Measurements from ENCODE around the gene MSLN.

Gene MSLN

DNA sequence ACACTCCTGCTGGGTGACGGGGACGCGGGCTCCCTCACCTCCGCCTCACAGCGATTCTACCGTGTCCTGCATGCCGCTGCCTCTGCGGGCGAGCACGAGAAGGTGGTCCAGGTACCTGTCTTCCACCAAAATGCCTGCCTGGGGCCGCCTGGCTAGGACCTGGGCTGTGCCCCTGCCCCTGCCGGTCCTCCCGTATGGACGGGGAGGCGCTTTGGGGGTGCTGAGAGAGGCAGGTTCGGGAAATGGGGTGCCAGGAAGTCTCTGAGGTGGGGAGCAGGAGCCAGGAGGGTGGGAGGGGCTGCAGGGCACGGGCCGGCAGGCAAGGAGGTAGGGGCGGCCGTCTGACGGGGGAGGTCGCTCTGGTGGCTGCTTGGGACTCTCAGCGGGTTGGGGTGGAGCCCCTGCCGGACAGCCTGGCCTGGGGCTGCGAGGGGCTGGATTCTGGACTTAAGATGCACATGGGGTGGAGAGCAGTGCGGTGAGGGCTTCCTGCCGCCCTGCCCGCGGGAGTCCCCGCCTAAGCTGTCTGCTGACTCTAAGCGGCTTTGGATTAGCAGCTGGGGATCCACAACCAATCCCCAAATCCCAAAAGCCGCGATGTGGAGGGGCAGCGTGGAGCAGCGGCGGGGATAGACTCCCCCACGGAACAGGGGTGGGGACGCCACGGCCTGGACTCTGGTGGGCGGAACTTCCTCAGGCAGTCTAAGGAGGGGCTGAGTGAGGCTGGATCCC, 33.7 kb downstream of the MSLN start:
- no peak overlapping the region for H3K9ac ChIP-seq (ENCODE audit: low read length)
- no peaks in the 10 kb centered on the region; the same call in 1 of the 2 replicates for H3K27me3 ChIP-seq (ENCODE audit: insufficient read depth, low read length)
- no peaks in the 10 kb centered on the region for H3K9me2 ChIP-seq (ENCODE audit: low read depth, low read length)
- no peaks in the 10 kb centered on the region for H4K20me1 ChIP-seq (ENCODE audit: insufficient read depth, low read length)
- H3K4me3 ChIP-seq (ENCODE audit: low read depth, low read length, poor library complexity, severe bottlenecking), result no peak overlapping the region
- peaks cover 8% of the 10 kb centered on the region for H3K4me1 ChIP-seq (ENCODE audit: insufficient read depth, low read length, severe bottlenecking)
- H2AFZ ChIP-seq (ENCODE audit: low read length), result no peak overlapping the region
- no peaks in the 10 kb centered on the region for H3K79me2 ChIP-seq (ENCODE audit: insufficient read depth, low read length)
- H3K4me2 ChIP-seq (ENCODE audit: low read length), result no peak overlapping the region
- H3K36me3 ChIP-seq (ENCODE audit: insufficient read depth, low read length), result peaks cover 51% of the 10 kb centered on the region
- H3K27ac ChIP-seq (ENCODE audit: low read depth, low read length, poor library complexity, severe bottlenecking), result no peak overlapping the region
- TF ChIP-seq CTCF (IDR thresholded peaks at IDR 0.05; ENCODE audit: low read length), result no peak
- TF ChIP-seq EZH2 (IDR thresholded peaks at IDR 0.05; ENCODE audit: borderline replicate concordance, low read length), result no peak
- H3K9me3 ChIP-seq (ENCODE audit: low read length), result no peaks in the 10 kb centered on the region
- H3F3A ChIP-seq (ENCODE audit: insufficient read depth, low read length), result no peaks in the 10 kb centered on the region

DNA sequence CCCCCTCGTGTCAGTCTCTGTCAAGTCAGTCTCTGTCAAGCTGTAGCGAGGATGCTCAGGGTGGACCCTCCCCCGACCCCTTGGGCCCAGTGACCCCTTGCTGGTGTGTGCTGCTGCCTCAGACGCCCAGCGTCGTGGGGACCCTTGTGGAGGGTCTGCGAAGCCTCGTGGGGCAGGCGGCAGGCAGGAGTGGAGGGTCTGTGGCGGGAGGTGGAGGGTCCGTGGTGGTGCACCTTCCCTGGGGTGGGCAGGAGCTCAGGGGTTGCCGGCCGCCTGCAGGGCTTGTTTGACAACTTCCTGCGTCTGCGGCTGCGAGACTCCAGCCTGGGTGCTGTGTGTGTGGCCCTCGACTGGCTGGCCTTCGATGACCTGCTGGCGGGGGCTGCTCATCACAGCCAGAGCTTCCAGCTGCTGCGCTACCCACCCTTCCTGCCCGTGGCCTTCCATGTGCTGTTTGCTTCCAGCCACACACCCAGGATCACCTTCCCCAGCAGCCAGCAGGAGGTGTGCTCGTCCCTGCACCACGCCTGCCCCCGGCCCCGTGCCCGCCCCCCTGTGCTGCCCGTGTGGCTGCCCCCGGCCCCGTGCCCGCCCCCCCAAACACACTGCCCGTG, 34.4 kb downstream of the MSLN start:
- Histone ChIP-seq H3K36me3 (ENCODE audit: insufficient read depth, low read length) (peaks cover 51% of the 10 kb centered on the region), H3K27me3 (ENCODE audit: insufficient read depth, low read length) (no peaks in the 10 kb centered on the region; the same call in 1 of the 2 replicates), H3F3A (ENCODE audit: insufficient read depth, low read length) (no peaks in the 10 kb centered on the region), H4K20me1 (ENCODE audit: insufficient read depth, low read length) (no peaks in the 10 kb centered on the region), H3K9ac (ENCODE audit: low read length) (no peak overlapping the region), H3K4me3 (ENCODE audit: low read depth, low read length, poor library complexity, severe bottlenecking) (no peak overlapping the region), H3K4me2 (ENCODE audit: low read length) (no peak overlapping the region), H3K9me3 (ENCODE audit: low read length) (no peaks in the 10 kb centered on the region), H3K79me2 (ENCODE audit: insufficient read depth, low read length) (no peaks in the 10 kb centered on the region), H3K4me1 (ENCODE audit: insufficient read depth, low read length, severe bottlenecking) (peaks cover under 1% of the 10 kb centered on the region), H3K27ac (ENCODE audit: low read depth, low read length, poor library complexity, severe bottlenecking) (no peak overlapping the region), H2AFZ (ENCODE audit: low read length) (no peak overlapping the region), H3K9me2 (ENCODE audit: low read depth, low read length) (no peaks in the 10 kb centered on the region)
- no peak for TF ChIP-seq CTCF (IDR thresholded peaks at IDR 0.05; ENCODE audit: low read length)
- TF ChIP-seq EZH2 (IDR thresholded peaks at IDR 0.05; ENCODE audit: borderline replicate concordance, low read length), result no peak

DNA sequence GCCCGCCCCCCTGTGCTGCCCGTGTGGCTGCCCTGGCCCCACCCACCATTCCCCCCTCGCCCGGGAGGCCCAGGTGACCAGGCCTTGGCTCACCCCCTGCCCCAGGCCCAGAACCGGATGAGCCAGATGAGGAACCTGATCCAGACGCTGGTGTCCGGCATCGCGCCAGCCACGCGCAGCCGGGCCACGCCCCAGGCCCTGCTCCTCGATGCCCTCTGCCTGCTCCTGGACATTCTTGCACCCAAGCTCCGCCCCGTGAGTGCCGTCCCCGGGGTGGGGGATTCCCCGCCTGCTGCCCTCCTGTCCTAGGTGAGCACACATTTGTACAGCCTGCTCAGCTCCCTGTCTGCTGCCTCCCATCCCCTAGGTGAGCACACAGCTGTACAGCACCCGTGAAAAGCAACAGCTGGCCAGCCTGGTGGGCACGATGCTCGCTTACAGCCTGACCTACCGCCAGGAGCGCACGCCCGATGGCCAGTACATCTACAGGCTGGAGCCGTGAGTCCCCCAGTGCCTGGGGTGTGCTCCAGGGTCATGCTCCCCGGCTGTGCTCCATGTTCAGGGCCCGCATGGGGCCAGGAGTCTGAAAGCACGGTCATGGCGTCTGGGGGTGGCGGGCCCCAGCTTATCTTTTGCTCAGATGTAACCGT, 35.2 kb downstream of the MSLN start:
- Histone ChIP-seq H4K20me1 (ENCODE audit: insufficient read depth, low read length) (no peaks in the 10 kb centered on the region), H2AFZ (ENCODE audit: low read length) (no peak overlapping the region), H3K79me2 (ENCODE audit: insufficient read depth, low read length) (no peaks in the 10 kb centered on the region), H3K4me2 (ENCODE audit: low read length) (no peak overlapping the region), H3K9ac (ENCODE audit: low read length) (no peak overlapping the region), H3K36me3 (ENCODE audit: insufficient read depth, low read length) (peaks cover 50% of the 10 kb centered on the region), H3K27ac (ENCODE audit: low read depth, low read length, poor library complexity, severe bottlenecking) (no peak overlapping the region), H3F3A (ENCODE audit: insufficient read depth, low read length) (no peaks in the 10 kb centered on the region), H3K9me3 (ENCODE audit: low read length) (no peaks in the 10 kb centered on the region), H3K4me3 (ENCODE audit: low read depth, low read length, poor library complexity, severe bottlenecking) (no peak overlapping the region), H3K27me3 (ENCODE audit: insufficient read depth, low read length) (peaks cover under 1% of the 10 kb centered on the region; the same call in 1 of the 2 replicates), H3K4me1 (ENCODE audit: insufficient read depth, low read length, severe bottlenecking) (no peaks in the 10 kb centered on the region), H3K9me2 (ENCODE audit: low read depth, low read length) (no peaks in the 10 kb centered on the region)
- TF ChIP-seq CTCF (IDR thresholded peaks at IDR 0.05; ENCODE audit: low read length) (no peak), EZH2 (IDR thresholded peaks at IDR 0.05; ENCODE audit: borderline replicate concordance, low read length) (no peak)

All from OCI-LY1 (cell line).